T-helper 2 cell (primary cell): ENCODE results near the gene RASGEF1C.
"Not testable (repeated sequence)": the region's sequence is repeated elsewhere in the genome, so short reads cannot be mapped to it uniquely, and the experiment has no call there.

ENCODE experiments used
- DNase-seq, 5 experiments: peaks; one replicate each; pipeline versions ENCODE4 v3.0.0 to v3.0.0-alpha.2; 2012 to 2022

The RASGEF1C gene

DNA sequence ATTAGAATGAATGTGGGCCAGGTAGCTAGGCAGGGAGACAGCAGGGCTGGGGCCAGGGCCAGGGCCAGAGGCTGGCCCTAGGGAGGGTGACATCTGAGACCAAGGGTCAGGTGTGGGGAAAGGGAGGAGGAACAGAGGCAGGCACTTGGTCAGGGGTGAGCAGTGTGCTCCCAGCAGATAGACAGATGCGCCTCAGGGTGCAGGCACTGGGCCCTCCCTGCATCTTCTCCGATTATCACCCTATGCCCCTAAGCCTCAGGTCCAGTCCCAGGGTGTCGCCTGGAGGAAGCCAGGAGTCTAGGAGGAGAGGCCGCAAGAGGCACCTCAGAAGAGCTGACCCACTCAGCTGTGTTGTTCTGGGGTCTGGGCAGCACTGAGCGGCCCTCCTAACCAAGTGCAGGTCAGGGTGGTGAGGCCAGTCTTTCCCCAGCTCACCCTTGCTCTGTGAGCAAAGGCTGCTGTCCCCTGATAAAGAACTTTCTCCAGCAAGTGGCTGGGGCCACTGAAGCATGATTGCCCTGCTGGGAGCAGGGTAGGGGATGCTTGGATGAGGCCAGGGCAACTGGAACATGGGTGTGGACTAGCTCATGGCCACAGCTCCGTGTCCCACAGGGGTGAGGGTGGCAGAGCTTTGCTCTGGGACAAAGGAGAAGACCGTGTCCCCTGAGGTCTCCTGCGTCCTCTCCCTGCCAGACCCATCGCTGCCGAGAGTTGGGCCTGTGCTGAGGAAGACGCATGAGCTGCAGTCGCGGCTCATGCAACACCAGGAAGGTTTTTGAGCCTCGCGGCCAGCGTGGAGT is 2.1 kb upstream of the RASGEF1C start:
- no peak for DNase-seq

DNA sequence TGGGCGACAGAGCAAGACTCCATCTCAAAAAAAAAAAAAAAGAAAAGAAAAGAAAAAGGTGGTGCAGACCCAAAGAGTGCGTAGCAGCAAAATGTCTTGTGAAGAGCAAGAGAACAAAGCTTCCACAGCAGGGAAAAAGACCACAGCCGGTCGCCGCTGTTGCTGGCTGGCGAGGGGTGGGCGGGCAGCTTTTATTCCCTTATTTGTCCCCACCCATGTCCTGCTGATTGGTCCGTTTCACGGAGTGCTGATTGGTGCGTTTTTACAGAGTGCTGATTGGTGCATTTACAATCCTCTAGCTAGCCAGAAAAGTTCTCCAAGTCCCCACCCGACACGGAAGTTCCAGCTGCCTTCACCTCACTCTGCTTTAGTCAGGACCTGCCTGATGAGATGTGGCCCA is 1.1 kb upstream of the RASGEF1C start:
- DNase-seq = not testable (repeated sequence)

DNA sequence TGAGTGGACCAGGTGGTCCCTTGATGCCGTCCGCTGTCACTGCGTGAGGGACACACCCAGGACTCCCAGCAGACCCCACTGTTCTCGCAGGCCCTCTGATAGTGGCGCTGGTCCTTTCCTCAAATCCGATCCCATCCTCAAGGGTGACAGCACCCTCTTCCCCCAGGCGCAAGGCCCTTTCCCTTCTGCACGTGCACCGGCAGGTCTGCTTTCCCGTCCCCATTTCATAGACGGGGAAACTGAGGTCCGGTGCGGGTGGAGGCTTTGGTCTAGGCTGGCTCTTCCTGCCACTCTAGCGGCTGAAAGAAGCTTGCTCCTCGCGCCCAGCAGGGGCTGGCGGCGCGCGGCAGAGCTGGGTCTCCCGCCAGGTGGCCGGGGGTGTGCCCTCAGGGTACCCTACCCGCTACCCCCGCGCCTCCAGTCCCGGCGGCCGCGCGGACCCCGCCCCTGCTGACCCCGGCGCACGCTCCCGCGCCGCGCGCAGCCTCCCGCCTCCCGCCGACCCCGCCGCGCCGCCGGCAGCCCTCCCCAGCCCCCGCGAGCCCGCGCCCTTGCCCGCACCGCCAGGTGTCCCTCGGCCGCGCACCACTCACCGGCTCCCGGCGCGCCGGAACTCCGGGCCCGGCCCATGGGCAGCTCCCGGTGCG is 453 bp downstream of the RASGEF1C start:
- DNase-seq = peak in 1 of 5 experiments; percentile 10

DNA sequence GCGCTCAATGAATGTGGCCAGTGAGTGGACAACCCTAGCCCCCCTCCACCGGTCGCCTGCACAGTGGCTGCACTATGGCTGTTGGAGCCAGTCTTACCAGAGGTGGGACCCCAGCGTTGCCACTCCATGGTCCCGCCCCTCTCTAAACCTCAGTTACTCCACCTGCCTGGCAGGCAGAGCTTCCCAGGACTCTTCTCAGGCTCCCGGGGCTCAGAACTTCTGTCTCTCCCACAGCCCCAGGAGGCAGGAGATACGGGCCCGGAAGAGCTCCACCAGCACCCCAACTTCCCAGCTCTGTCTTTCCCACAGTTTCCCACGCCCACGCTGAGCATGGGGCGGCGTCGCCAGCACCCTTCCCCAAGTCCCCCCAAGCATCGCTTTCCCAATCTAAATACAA is 975 bp downstream of the RASGEF1C start:
- no peak for DNase-seq

DNA sequence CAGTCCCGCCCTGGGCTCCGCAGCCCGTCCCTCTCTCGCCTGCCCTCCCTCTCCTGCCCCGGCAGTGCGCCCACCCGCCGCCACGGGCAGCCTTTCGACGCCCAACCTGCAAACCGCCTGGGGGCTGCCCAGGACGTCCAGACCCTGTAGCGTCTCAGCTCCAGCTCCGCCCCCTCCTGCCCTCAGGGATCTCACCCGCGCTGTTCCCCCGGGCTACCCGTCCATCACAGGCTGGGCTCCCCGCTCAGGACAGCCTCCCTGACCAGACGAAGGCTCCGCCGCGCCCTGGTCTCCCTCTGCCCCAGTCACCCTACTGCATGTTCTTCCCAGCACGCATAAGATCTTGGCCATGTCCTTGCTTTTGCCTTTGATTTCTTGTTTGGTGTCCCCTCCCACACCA is 1.4 kb downstream of the RASGEF1C start:
- no peak for DNase-seq

DNA sequence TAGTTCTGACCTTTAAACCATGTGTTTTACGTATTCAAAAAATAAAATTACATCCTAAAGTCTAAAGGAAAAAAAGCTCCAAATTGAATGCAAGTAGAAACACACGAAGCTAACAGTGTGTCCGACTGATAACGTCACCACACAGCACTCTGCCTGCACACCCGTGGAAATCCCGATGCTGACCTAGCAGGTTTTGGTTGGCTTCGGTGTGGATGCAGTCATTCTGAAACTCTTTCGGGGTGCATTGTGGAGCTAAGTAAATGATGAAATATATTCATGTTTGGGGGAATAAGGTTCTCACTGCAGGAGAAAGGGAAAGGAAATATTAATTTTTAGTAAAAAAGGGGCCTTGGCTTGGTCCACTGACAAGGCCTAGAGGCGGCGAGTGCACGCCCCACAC is 2.0 kb downstream of the RASGEF1C start:
- DNase-seq = no peak

DNA sequence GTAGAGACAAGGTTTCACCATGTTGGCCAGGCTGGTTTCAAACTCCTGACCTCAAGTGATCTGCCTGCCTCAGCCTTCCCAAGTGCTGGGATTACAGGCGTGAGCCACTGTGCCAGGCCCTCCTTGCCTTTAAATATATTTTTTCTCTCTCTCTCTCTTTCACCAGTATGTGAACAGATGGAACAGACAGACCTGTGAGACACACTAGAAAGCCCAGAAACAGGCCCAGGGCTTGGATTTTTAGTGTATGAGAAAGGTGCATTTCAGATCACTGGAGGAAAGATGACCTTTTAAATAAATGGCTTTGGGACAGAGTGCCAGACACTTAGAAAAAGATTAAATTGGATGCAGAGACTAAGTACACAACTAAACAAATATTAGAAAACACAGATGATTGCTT is 3.1 kb downstream of the RASGEF1C start:
- no peak for DNase-seq

DNA sequence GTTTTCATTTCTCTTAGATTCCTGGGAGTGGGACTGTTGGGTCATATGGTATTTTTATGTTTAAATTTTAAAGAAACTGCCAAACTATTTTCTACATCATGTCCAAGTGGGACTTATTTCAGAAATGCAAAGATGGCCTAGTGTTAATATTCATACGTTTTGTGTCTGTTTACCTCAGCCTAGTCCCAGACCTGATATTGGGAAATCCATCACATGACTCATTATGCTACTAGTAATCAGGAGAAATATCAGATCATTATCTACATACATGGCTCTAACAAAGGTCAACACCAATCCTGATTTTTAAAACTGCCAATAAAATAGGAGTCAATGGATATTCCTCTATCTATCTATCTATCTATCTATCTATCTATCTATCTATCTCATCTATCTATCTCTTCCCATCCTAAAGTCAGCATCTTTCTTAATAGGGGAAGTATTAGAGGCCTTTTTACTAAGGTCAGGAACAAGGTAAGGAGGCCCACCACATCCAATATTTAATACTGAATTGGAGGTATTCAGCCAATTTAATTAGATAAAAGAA is 4.7 kb downstream of the RASGEF1C start:
- no peak for DNase-seq

DNA sequence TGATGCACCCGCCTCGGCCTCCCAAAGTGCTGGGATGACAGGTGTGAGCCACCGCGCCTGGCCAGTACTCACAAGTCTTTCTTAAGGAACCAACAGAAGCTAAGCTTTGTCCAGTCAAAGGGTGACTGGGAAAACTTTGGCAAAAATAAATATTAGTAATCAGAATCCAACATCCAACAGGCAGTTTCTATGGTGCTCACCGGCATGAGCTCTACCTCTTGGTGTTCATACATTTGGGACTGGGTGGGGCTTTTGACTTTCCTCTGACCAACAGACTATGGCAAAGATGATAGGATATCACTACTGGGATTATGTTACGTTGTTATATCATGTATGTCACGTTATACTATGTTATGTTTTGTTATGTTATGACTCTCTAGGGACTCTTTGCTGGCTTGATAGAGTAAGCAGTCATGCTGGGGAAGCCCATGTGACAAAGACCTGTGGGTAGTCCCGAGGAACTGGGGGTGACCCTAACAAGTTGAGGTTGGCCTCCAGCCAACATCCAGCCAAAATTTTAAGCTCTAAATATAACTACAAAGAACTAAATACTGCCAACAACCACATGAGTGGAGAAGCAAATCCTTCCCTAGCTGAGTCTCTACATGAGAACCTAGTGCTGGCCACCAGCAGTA is 6.0 kb downstream of the RASGEF1C start:
- no peak for DNase-seq

DNA sequence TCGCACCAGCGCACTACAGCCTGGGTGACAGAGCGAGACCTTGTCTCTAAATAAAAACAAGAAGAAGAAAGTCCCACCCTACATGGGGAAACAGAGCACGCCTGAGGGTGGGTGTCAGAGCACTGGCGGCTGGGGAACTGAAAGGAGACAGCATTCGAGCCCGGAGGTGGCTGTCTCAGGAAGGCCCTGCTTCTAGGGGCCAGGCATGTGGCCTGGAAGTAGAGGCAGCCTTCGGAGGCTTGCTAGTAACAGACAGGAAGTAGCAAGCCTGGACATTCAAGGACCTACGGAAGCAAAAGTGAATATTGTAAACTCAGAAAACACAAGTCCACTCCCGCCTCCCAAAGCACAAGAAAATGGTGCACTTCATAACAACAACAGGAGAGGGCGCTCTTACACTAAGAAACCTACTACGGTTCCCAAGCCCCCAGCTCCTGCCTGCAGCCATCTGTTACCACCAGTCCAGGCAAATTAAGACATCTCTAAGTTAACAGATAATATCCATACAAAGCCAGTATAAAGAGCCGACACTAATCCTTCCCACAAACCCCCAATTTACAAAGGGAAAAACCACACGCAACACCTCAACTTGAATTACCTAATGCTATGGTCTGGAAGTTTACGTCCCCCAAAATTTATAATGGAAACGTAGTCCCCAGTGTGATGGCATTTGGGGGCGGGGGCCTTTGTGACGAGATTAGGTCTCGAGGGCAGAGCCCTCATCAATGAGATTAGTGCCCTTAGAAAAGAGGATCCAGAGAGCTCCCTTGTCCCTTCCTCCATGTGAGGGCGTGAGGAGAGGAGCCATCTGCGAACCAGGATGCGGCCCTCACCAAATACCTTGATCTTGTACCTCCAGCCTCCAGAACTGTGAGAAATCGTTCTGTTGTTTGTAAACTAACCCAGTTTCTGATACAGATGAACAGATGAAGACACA is 7.7 kb downstream of the RASGEF1C start:
- DNase-seq = peak in 1 of 5 experiments; percentile 10

DNA sequence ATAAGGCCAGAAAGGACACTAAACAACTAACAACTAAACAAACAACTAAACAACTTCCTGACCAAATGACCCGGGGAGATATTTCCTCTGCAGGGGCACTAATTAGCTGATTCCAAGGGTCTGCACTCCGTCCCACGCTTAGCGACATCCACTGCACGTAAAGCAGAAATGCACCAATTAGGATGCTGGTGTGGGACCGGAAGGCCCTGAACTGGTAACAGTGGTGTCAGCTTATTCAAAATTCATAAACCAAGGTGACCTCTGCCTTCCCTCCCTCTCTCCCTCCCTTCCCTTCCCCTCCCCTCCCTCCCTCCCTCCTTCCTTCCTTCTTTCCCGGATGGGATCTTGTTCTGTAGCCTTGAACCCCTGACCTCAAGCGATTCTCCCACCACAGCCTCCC is 9.6 kb downstream of the RASGEF1C start:
- no peak for DNase-seq

DNA sequence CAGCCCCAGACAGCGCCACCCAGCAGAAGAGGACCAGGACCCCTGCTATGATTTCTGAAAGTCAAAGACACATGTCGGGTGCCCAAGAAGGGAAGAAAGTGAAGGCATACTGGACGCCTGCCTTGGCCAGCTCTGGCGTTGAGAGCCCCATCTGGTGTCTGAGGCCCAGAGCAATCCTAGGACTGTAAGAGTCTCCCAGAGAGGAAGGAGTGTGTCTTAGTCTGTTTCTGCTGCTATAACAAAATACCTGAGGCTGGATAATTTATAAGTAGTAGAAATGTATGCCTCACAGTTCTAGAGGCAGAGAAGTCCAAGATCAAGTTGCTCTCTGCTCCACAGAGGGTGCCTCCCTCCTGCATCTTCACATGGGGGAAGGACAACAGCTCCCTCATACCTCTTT is 10.8 kb downstream of the RASGEF1C start:
- no peak for DNase-seq

DNA sequence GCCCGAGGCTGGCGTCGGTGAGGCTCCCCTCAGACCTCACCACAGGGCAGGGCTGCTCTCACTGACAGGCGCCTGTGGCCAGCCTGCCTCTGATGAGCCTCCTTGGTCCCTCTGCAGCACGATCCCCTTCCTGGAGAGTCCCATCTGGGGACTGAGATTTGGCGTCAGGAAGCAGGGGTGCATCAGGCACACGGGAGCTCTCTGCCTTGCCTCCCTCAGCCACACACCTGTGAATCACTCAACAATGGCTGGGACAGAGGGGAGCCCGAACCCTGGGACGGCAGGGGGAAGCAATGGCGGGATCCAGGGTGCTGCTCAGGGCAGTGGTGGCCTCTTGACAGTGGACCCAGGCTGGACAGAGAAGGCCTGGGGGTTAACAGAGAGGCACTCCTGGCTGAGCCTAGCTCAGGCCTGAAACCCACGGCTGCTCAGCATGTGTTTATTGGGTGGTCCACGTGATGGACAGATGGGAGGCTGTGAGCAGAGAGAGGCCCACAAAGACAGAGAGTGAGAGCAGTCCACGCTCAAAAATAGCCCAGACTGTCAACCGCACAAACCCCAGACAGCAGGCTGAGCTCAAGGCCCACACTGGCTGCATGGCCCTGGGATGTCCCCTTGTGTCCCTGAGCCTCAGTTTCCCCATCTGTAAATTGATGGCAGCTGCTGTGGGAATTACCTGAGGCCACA is 11.9 kb downstream of the RASGEF1C start:
- no peak for DNase-seq

DNA sequence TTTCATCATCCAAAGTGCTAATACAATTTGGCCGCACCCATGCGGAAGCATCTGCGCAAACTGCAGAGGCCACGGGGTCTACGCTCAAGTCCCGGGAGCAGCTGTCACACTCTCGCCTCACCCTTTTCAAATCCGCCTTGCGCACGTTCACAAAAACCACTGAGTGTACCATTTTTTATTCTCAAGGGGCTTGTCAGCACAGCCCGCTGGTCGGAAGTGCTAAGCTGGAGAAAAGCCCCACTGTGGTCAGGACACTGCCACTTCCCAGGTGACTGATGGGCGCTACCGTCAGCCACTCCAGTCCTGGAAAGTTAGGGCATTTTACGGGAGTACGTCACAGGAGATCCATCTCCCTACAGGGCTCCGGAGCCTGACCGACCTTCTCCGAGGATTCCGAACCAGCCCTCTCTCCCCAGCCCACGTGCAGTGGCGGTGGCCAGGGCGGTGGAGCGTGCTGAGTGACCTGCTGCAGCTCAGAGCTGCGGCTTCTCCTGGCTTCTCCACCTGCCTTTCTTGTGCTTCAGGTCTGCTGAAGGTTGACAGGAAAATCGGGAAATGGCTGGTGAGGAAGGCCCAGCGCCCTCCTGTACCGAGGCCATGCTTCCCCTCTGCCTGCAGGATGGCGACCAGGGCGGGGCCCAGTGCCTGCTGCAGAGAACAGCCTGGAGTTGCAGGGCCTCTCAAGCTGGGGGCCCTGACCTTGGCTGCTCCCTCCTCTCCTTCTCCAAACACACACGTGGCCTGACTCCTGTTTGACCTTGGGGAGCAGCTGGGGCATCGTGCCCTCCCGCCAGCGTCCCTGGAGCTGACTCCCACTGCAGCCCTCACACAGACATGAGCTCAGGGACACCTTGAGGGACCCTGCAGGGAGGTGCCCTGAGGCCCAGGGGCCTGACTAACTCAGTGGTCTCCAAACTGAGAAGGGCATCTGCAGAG is 14.3 kb downstream of the RASGEF1C start:
- no peak for DNase-seq

DNA sequence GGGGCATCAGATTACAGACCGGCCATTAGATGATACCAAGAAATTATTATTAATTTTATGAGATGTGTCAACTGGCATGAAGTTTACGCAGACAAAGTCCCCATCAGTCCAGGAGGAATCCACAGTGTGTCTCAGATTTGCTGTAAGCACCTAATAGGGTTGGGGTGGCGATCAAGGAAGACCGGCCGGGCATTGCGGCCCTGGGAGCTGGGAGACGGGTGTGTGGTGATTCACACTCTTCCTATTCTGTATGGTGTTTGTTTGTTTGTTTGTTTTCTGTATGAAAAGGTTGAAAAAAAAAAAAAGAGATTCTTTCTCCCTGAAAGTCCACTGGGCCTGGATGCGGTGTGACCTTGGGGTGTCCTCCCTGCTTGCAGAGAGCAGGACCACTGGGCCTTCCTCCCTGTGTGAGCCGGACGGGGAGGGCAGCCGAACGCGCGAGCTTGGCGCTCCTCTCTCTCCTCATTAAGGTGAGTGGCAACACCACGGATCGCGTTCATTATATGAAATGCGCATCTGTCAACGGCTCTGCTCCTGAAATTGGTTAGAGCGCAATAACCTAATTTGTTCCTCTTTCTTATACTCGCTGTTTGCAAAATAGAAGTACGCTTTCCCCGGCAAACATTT is 15.1 kb downstream of the RASGEF1C start:
- no peak for DNase-seq

DNA sequence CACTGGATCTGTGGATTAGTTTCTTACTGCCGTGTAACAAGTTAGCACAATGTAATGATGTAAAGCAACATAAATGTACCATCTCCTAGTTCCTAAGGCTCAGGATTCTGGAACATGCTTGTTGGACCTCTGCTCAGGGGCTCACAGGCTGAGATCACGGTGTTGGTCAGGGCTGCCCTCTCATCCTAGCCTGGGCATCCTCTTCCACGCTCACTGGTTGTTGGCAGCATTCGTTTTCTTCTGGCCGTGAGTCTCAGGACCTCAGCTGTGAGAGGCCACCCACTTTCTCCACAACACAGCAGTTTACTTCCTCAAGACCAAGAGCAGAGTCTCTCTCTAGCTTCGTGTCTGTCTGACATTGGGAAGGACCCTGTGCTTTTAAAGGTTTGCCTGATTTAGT is 17.3 kb downstream of the RASGEF1C start:
- no peak for DNase-seq

DNA sequence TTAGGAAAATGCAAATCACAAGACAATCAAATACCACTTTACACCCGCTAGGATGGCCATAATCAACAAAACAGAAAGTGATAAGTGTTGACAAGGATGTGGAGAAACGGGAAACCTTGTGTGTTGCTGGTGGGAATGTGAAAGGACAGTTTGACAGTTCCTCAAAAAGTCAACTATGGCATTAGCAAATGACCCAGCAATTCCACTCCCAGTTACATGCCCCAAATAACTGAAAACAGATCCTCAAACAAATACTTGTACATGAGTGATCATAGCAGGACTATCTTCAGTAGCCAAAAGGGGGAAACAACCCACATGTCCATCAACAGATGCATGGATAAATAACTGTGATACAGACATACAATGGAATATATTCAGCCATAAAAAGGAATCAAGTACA is 21.2 kb downstream of the RASGEF1C start:
- DNase-seq = no peak

DNA sequence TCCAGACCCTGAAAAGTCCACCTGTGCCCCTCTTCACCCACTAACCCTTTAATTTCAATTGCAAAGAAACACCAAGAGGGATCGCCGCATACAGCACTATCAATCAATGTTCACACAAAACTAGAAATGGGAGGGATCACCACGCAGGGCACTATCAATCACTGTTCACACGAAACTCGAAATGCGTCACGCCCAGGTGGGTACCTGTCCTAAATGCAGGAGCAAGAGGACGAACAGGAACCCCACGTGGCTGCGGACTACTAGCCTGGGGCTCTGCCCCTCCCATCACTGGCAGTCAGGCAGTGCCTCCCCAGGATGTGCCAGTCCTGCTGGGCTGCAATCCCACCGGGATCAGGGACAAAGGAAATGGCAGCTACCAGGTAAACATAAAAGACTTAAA is 28.2 kb downstream of the RASGEF1C start:
- DNase-seq = no peak

DNA sequence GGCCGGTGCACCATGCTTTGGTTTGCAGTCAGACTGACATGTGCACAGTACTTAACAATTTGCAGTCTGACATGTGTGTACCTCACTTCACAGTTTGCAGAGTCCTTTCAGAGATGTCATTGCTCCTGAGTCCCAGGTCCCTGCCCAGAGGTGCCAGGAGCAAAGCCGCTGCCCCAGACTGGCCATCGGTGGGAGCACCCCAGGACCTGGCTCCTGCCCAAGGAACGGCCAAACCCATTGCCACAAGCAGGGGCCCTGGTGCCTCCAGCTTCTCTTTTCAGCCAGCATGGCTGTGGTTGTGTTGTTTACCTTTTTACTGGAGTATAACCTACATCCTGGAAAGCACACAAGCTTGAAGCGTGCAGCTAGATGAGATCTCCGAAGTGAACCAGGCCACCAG is 28.6 kb downstream of the RASGEF1C start:
- no peak for DNase-seq
